ENCODE data around the gene TMEM139.
"Not testable (repeated sequence)": the region's sequence is repeated elsewhere in the genome, so short reads cannot be mapped to it uniquely, and the experiment has no call there.

Gene TMEM139

DNA sequence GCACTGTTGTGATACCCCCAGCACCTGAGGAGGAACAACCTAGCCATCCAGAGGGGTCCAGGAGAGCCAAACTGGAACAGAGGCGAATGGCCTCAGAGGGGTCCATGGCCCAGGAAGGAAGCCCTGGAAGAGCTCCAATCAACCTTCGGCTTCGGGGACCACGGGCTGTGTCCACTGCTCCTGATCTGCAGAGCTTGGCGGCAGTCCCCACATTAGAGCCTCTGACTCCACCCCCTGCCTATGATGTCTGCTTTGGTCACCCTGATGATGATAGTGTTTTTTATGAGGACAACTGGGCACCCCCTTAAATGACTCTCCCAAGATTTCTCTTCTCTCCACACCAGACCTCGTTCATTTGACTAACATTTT lies 1.7 kb downstream of the TMEM139 start:
- Histone ChIP-seq H3K36me3 (peaks cover 0 to 3% (median 0%) of the 10 kb centered on the region in 3 donors), H3K9me3 (no peaks in the 10 kb centered on the region), H3K4me1 (peaks cover 0 to 30% (median 21%) of the 10 kb centered on the region in 4 donors), H3K27me3 (no peaks in the 10 kb centered on the region), H3K27ac (no peak overlapping the region), H3K4me3 (no peak overlapping the region)
- no peak for DNase-seq
- TF ChIP-seq, protein P1, sequence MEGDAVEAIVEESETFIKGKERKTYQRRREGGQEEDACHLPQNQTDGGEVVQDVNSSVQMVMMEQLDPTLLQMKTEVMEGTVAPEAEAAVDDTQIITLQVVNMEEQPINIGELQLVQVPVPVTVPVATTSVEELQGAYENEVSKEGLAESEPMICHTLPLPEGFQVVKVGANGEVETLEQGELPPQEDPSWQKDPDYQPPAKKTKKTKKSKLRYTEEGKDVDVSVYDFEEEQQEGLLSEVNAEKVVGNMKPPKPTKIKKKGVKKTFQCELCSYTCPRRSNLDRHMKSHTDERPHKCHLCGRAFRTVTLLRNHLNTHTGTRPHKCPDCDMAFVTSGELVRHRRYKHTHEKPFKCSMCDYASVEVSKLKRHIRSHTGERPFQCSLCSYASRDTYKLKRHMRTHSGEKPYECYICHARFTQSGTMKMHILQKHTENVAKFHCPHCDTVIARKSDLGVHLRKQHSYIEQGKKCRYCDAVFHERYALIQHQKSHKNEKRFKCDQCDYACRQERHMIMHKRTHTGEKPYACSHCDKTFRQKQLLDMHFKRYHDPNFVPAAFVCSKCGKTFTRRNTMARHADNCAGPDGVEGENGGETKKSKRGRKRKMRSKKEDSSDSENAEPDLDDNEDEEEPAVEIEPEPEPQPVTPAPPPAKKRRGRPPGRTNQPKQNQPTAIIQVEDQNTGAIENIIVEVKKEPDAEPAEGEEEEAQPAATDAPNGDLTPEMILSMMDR (IDR thresholded peaks at IDR 0.05), result no peak
- intact Hi-C loops (cut with DNase I; ENCODE audit: low total_unique reads), result no loop called here

DNA sequence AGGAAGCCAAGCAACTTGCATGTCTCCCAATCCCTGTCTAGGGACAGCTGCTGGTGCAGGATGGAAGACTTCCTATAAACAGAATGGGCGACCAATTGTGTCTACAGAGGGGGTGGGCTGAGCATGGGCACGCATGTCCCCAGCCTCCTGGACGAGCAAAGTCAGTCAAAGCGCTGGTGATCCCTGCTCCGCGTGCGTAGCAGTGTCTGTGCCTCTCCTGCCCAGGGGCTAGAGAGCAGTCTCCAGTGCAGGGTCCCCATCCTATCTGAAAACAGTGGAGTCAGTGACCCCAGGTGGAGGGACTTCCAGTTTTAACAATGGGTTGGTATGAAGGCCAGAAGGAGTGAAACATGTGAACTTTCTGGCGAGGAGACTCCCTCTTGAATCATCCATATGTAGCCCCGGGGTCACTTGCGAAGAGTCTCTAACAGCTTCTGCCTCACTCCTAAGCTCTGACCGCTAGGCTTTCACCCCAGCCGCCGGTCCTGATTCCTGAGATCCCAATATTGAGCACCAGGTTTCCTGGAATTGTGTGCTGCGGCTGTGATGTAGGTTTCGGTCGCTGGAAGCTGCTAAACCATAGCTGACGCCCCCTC lies 2.7 kb downstream of the TMEM139 start:
- H3K4me1 ChIP-seq, result peaks cover 0 to 30% (median 21%) of the 10 kb centered on the region in 4 donors
- intact Hi-C loops (cut with DNase I; ENCODE audit: low total_unique reads), result no loop called here
- no peak for DNase-seq

DNA sequence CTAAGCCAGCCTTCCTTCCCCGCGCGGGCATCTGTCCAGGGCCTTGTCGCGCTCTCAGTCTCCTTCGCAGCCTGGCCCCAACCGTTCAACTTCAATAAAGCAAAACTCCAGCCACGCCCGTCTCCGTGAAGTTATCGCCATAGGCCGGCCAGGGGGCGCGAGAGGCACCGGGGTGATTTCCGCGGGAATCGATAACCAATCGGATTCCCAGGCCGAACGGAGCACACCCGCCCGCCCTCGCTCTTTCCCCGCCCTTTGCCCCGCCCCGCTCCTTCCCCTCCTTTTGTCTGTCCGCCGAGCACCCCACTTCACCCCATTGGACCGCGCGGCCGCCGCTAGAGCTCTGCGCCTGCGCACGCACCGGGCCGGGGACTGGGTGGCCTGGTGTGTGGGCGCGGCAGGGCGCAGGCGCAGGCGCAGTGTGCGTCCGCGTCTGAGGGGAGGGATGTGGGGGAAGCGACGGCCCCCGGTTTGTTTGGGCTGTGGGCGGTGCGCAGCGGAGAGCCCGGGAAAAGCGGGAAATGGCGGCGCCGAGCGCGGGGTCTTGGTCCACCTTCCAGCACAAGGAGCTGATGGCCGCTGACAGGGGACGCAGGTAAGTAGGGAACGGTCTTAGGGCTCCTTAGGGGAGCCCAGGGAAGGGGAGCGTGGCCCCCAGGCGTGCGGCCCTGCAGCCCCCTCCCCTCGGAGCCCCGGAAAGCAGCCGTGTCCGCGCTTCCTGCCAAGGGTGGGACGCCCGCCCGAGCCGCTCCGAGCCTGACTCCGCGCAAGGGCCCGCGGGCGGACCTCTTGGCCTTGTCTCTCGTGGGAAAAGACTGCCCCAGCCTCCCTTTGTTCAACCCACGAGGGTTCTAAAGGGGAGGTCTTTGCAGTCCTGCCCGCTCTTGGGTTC lies 3.4 kb downstream of the TMEM139 start, which contains the start of gene CASP2:
TSS of gene CASP2 (plus strand) at position 417 of the 892 bp plus-strand sequence. CDS start at position 522, 105 bp downstream.
- Histone ChIP-seq H3K4me3 (peak within 1 kb of the TSS; percentile 92 to 96), H3K27ac (peak within 1 kb of the TSS; percentile 93 to 95), H3K27me3 (no peaks in the 10 kb centered on the region), H3K36me3 (peaks cover 10 to 20% (median 15%) of the 10 kb centered on the region in 3 donors), H3K4me1 (peaks cover 0 to 30% (median 21%) of the 10 kb centered on the region in 4 donors), H3K9me3 (no peaks in the 10 kb centered on the region)
- peak; percentile 98 to 99 for DNase-seq
- TF ChIP-seq, protein P1 (IDR thresholded peaks at IDR 0.05), result peak; percentile 13 to 38
- intact Hi-C loops (cut with DNase I; ENCODE audit: low total_unique reads), result no loop called here

More for the DNA sequence above, 2.7 kb downstream of the TMEM139 start:
- Histone ChIP-seq H3K27ac (peak overlapping the region; percentile 93 to 95), H3K36me3 (peaks cover 3 to 12% (median 7%) of the 10 kb centered on the region in 3 donors), H3K4me3 (peak overlapping the region; percentile 92 to 96), H3K9me3 (no peaks in the 10 kb centered on the region), H3K27me3 (no peaks in the 10 kb centered on the region)
- TF ChIP-seq, protein P1 (IDR thresholded peaks at IDR 0.05), result no peak

DNA sequence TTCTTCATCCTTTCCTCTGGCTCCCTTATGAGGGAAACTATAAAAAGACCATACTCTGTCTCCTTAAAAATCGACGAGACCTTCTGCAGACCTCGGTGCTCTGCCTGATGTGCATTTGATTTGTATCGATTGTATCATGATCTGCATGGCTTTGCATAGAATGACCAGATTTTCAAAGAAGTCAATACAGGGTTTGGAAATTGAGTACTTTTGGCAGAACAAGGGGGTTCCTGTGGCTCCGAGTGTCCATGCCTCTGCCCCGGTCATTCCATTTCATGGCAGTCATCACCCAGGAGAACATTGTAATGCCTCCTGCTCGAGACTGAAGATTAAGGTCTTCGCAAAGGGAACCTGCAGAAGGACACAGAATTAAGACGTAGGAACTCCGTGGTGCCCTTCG lies 4.1 kb downstream of the TMEM139 start:
- peaks cover 17 to 26% (median 21%) of the 10 kb centered on the region in 3 donors for H3K36me3 ChIP-seq
- H3K27me3 ChIP-seq, result no peaks in the 10 kb centered on the region
- TF ChIP-seq, protein P1 (IDR thresholded peaks at IDR 0.05), result no peak
- peak overlapping the region; percentile 93 to 95 for H3K27ac ChIP-seq
- peak overlapping the region; percentile 92 to 96 for H3K4me3 ChIP-seq
- H3K9me3 ChIP-seq, result no peaks in the 10 kb centered on the region
- H3K4me1 ChIP-seq, result peaks cover 0 to 30% (median 21%) of the 10 kb centered on the region in 4 donors
- intact Hi-C loops (cut with DNase I; ENCODE audit: low total_unique reads), result no loop called here
- no peak for DNase-seq

DNA sequence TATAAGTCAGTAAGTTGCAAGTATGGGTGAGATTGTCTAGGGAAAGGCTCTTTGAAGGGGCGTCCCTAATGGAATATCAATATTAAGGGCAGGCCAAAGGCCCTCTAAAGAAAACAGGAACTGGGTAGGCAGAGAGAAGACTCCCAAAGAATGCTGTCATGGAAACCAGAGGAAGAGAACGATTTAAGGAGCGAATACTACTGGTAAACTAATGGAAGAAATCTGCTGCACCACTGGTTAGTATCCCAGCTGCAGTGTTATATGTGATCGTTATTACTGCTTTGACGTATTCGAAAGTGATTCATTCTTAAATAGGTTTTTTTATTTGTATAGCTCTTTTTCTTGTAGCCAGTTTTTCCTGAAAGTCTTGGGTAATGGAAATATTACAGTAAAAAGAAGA lies 4.7 kb downstream of the TMEM139 start:
- Histone ChIP-seq H3K27ac (peak overlapping the region; percentile 93 to 95), H3K9me3 (no peaks in the 10 kb centered on the region), H3K36me3 (peaks cover 21 to 32% (median 27%) of the 10 kb centered on the region in 3 donors), H3K4me3 (peak overlapping the region; percentile 92 to 96), H3K27me3 (no peaks in the 10 kb centered on the region), H3K4me1 (peaks cover 0 to 30% (median 21%) of the 10 kb centered on the region in 4 donors)
- no peak for DNase-seq
- intact Hi-C loops (cut with DNase I; ENCODE audit: low total_unique reads), result no loop called here
- TF ChIP-seq, protein P1 (IDR thresholded peaks at IDR 0.05), result no peak

DNA sequence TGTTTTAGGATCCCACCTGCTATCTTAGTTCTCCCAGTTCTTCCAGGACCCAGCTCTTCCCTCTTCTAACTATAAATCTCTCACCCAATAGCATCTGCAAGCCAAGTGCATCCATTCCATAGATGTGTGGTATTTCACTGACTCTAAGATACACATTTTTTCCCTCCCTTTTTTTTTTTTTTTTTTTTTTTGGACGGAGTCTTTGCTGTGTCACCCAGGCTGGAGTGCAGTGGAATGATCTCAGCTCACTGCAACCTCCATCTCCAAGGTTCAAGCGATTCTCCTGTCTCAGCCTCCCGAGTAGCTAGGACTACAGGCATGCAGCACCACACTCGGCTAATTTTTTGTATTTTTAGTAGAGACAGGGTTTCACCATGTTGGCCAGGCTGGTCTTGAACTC lies 5.1 kb downstream of the TMEM139 start:
- not testable (repeated sequence) for H3K9me3 ChIP-seq, DNase-seq, H3K27me3 ChIP-seq
- Histone ChIP-seq H3K36me3 (peaks cover 25 to 37% (median 32%) of the 10 kb centered on the region in 3 donors), H3K4me1 (peaks cover 0 to 30% (median 21%) of the 10 kb centered on the region in 4 donors), H3K27ac (peak overlapping the region in 1 of 2 donors; percentile 95), H3K4me3 (peak overlapping the region in 1 of 2 donors; percentile 92)
- intact Hi-C loops (cut with DNase I; ENCODE audit: low total_unique reads), result loop anchor here (5.0 kb wide), 1 partner anchor 72 kb away; the partner anchor contains the start of gene FAM131B

Measured in tibial artery (tissue), 4 donors.